HG03469 (cell line): ENCODE data around the gene KMT2A.
A peak's percentile ranks its signal among the peaks of the same experiment; 100 is the strongest.
"Not testable (repeated sequence)": the region's sequence is repeated elsewhere in the genome, so short reads cannot be mapped to it uniquely, and the experiment has no call there.

Experiments used
- ATAC-seq: cut with Tn5 transposase; IDR thresholded peaks from one replicate; pipeline ENCODE4 v1.9.1; 2021; ENCODE audit warnings: mild to moderate bottlenecking, moderate library complexity, moderate number of reproducible peaks; ENCODE audit not compliant: unreplicated experiment

Gene KMT2A

GRCh38 chr11:118435893-118436624 lies at the start of gene KMT2A:
TSS of gene KMT2A (plus strand) at chr11:118436492. CDS start at chr11:118436513, 21 bp downstream.
- ATAC-seq = peak; percentile 42

GRCh38 chr11:118396097-118396501 lies 40.2 kb upstream of the KMT2A start:
- ATAC-seq = no peak

- ATAC-seq = no peak
Observed at GRCh38 chr11:118397448-118397847, 38.8 kb upstream of the KMT2A start.

- no peak for ATAC-seq
Observed at GRCh38 chr11:118398791-118399559, 37.3 kb upstream of the KMT2A start.

GRCh38 chr11:118401151-118401879 lies 35.0 kb upstream of the KMT2A start, which contains the start of gene ATP5MG:
TSS of gene ATP5MG (plus strand) at chr11:118401606. CDS start at chr11:118401666, 60 bp downstream.
- ATAC-seq = no peak

GRCh38 chr11:118401880-118402590 lies 34.3 kb upstream of the KMT2A start:
- no peak for ATAC-seq

GRCh38 chr11:118402594-118402993 lies 33.7 kb upstream of the KMT2A start:
- not testable (repeated sequence) for ATAC-seq

- no peak for ATAC-seq
Observed at GRCh38 chr11:118406599-118407166, 29.6 kb upstream of the KMT2A start.

GRCh38 chr11:118410055-118410745 lies 26.1 kb upstream of the KMT2A start:
- ATAC-seq = no peak

GRCh38 chr11:118411530-118411929 lies 24.8 kb upstream of the KMT2A start:
- ATAC-seq = no peak

GRCh38 chr11:118412921-118413320 lies 23.4 kb upstream of the KMT2A start:
- no peak for ATAC-seq

GRCh38 chr11:118415062-118415738 lies 21.1 kb upstream of the KMT2A start:
- no peak for ATAC-seq

GRCh38 chr11:118415739-118416068 lies 20.6 kb upstream of the KMT2A start:
- ATAC-seq = no peak

- not testable (repeated sequence) for ATAC-seq
Observed at GRCh38 chr11:118416900-118417299, 19.4 kb upstream of the KMT2A start.

- no peak for ATAC-seq
Observed at GRCh38 chr11:118417801-118418200, 18.5 kb upstream of the KMT2A start.

GRCh38 chr11:118418766-118419165 lies 17.5 kb upstream of the KMT2A start:
- no peak for ATAC-seq

- no peak for ATAC-seq
Observed at GRCh38 chr11:118427707-118428106, 8.6 kb upstream of the KMT2A start.

GRCh38 chr11:118430956-118431355 lies 5.3 kb upstream of the KMT2A start:
- ATAC-seq = no peak

- no peak for ATAC-seq
Observed at GRCh38 chr11:118434123-118434552, 2.2 kb upstream of the KMT2A start.
